Heart left ventricle (tissue), 16 donors: ENCODE data around the gene RALGPS1. TPM values are rescaled to one million over a fixed set of nuclear protein-coding genes. Genes with fewer than 3 reads are reported as not detected.

Source experiments
- ATAC-seq, 4 donors: fragments of 200-7000 bp; cut with Tn5 transposase; one replicate each; pipeline ENCODE4 v1.9.1; 2020 to 2022; ENCODE audit warnings: moderate library complexity in 4 of 4, mild to moderate bottlenecking in 3 of 4, moderate number of reproducible peaks in 1 of 4
- DNase-seq, 5 donors: peaks; one replicate each; pipeline ENCODE4 v3.0.0-alpha.2; 2020
- H3K27ac ChIP-seq, 12 donors: fragments of 200-600 bp; sonication (generic) in 4 of 12; one replicate each; pipeline versions ENCODE4 v1.5.0 to v1.8.0; 2016 to 2022; ENCODE audit warnings: mild to moderate bottlenecking in 2 of 12
- H3K27me3 ChIP-seq, 9 donors: fragments of 200-600 bp; sonication (generic) in 2 of 9; one replicate each; pipeline versions ENCODE4 v1.5.1 to v1.8.0; 2016 to 2022; ENCODE audit warnings: mild to moderate bottlenecking in 3 of 9
- H3K36me3 ChIP-seq, 9 donors: fragments of 200-600 bp; sonication (generic) in 2 of 9; one replicate each; pipeline versions ENCODE4 v1.5.0 to v1.8.0; 2018 to 2022; ENCODE audit warnings: mild to moderate bottlenecking in 2 of 9
- H3K4me1 ChIP-seq, 12 donors: fragments of 200-600 bp; sonication (generic) in 4 of 12; one replicate each; pipeline versions ENCODE4 v1.5.0 to v1.8.0; 2016 to 2022; ENCODE audit warnings: mild to moderate bottlenecking in 3 of 12
- H3K4me3 ChIP-seq, 12 donors: fragments of 200-600 bp; sonication (generic) in 4 of 12; one replicate each; pipeline versions ENCODE4 v1.5.0 to v1.8.0; 2017 to 2022; ENCODE audit warnings: mild to moderate bottlenecking in 9 of 12, moderate library complexity in 4 of 12
- H3K9me3 ChIP-seq, 12 donors: fragments of 200-600 bp; sonication (generic) in 4 of 12; one replicate each; pipeline versions ENCODE4 v1.5.0 to v1.8.0; 2016 to 2022; ENCODE audit warnings: mild to moderate bottlenecking in 1 of 12
- POLR2A ChIP-seq, 2 donors: fragments of 450-650 bp; IDR thresholded peaks; one replicate each; pipeline ENCODE4 v1.6.1; 2017; ENCODE audit warnings: antibody characterized with exemption in 2 of 2, mild to moderate bottlenecking in 2 of 2, moderate library complexity in 2 of 2
- WGBS, 4 donors: extraction: QIAGEN DNeasy Blood & Tissue Kit in 2 of 4; methylation state at CpG; one replicate each; pipeline versions ENCODE4 v1.1.5 to v1.1.7; 2013 to 2018; 5-methylcytosine and 5-hydroxymethylcytosine counted together
- intact Hi-C, 10 donors: fragments of 100-400 bp; cut with DNase I; formaldehyde crosslinking; loops; one replicate each; pipeline versions ENCODE4 v1.11.1 to v1.14.2; 2022
- polyA plus RNA-seq, 2 donors: library from polyadenylated mRNA; stranded (reverse); fragments of 200-250 nt; gene quantifications; one replicate each; pipeline ENCODE4 v1.2.3, GENCODE V29; 2013
- total RNA-seq, 9 donors: library from RNA; depleted of rRNA in 2 of 9; stranded (reverse); fragments of >200 nt in 2 of 9; fragmentation: NEBNext Ultra II Directional in 3 of 9; extraction: Animal tissue kit (Norgen Biotek cat#: 25700) in 3 of 9; gene quantifications; one replicate each; pipeline versions ENCODE4 v1.1.0 to v1.2.4, GENCODE V29; 2016 to 2023
- TF ChIP-seq, protein P1 (sequence below), 12 donors: fragments of 200-600 bp; sonication (generic) in 4 of 12; IDR thresholded peaks; one replicate each; pipeline versions ENCODE4 v1.5.0 to v1.8.0; 2018 to 2022; ENCODE audit warnings: antibody characterized with exemption in 12 of 12, mild to moderate bottlenecking in 5 of 12
- donor health status: ischemic (EF 13 %, LVEDD 7.1; RV severe dilation, severe dysfunction).
- donor health status: healthy with polysubstance abuse.
- donor health status: DM: no; HTN: yes; CAD: no.
- donor health status: DM: no; HTN: no; CAD: no.
- donor health status: ischemic (EF 25% LVEDD 6.9; RV normal size, moderate dysfunction).
- donor health status: ischemic (EF 25% LVEDD 5.7; RV mildly dilated, moderate dysfunction).
- donor health status: healthy.
- donor health status: DM: yes; HTN: yes; CAD: no.
- donor health status: ischemic (EF 35%, LVEDD 5.7; RV mildly dilated, moderate dysfunction).
- donor health status: nonischemic (EF 11% LVEDD 7.7; RV severe dilation, severe dysfunction).
- donor health status: DM: yes; HTN: yes; CAD: no.
- donor health status: PGD.
- donor health status: ischemic (EF 29% LVEDD 5.4; RV normal size, mild dysfunction).
- donor health status: nonischemic (EF 23%, LVEDD 6.1; RV moderate dilation, normal function).

The RALGPS1 gene
- total and polyA plus RNA-seq, 11 donors: 8.0 to 21.8 (median 14.4) TPM

DNA sequence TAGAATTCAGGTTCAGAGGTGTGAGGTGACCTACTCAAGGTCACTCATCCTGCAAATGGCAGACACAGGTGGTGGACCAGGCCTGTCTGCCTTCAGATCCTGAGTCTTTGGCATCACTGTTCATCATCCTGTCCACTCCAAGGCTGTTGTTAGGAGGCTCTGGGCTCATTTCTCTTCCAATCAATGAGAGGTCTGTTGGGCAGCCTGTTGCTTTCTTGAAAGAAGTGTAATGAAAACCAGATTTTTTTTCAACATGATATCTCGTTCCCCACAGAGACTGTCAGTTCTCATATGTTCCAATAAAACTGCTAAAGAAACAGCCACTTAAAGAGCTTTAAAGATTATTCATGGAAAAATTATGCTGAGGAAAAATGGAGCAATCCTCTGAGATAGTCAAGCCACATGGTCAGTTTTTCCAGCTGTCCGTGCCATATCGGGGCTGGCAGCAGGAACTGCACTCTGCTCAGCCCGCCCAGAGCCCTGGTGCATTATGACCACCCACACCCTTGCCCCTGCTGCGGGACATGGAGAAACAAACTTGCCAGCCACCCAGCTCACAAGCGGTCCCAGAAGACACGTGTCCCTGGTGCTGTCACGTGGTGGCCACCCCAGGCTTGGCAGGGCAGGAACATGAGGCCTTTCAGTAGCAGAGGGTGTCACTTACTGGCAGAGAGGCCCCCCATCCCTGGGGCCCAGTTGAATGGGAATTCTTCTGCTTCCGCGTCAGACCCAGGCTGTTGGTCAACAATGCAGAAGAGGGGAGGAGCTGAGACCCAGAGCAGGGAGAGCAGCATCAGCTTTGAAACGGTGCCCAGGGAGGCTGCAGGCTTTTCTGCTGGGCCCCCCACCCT, 271.6 kb downstream of the RALGPS1 start:
- Histone ChIP-seq H3K4me3 (no peak overlapping the region), H3K9me3 (no peaks in the 10 kb centered on the region), H3K4me1 (peaks cover 2 to 67% (median 46%) of the 10 kb centered on the region in 12 donors), H3K27ac (peak overlapping the region; percentile 57 to 96 (median 88)), H3K27me3 (no peaks in the 10 kb centered on the region), H3K36me3 (no peaks in the 10 kb centered on the region)
- intact Hi-C loops: loop anchor here in 4 of 10 donors (2.0 to 5.0 kb wide), 3 partner anchors 63 to 229 kb away; partner anchors contain the start of gene ANGPTL2 (in 4 of the 4)
- TF ChIP-seq POLR2A (IDR thresholded peaks at IDR 0.05): no peak
- TF ChIP-seq, protein P1, sequence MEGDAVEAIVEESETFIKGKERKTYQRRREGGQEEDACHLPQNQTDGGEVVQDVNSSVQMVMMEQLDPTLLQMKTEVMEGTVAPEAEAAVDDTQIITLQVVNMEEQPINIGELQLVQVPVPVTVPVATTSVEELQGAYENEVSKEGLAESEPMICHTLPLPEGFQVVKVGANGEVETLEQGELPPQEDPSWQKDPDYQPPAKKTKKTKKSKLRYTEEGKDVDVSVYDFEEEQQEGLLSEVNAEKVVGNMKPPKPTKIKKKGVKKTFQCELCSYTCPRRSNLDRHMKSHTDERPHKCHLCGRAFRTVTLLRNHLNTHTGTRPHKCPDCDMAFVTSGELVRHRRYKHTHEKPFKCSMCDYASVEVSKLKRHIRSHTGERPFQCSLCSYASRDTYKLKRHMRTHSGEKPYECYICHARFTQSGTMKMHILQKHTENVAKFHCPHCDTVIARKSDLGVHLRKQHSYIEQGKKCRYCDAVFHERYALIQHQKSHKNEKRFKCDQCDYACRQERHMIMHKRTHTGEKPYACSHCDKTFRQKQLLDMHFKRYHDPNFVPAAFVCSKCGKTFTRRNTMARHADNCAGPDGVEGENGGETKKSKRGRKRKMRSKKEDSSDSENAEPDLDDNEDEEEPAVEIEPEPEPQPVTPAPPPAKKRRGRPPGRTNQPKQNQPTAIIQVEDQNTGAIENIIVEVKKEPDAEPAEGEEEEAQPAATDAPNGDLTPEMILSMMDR (IDR thresholded peaks at IDR 0.05): no peak
- 9 to 16% (median 11%) methylated on average over 10 to 11 of the region's 11 CpGs for WGBS, 4 donors
- peak; percentile 87 to 92 (median 88) for ATAC-seq
- DNase-seq: peak; percentile 86 to 96 (median 90)

DNA sequence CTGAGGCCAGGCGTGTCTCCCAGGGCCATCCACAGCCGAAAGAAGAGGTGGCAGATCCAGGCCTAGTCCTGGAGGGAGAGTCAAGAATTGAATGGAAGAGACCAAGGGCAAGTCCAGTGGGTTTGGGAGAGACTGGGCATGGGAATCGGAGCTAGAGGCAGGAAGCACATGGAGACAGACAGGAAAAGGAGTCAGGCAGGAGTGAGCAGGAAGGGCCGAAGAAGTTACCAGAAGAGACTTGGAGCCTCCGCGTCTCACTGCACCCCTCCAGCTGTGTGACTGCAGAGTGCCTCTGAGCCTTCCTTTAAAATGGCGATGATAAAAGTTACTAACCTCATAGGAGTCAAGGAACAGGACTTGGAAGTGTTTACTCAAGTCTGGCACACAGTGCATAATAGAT, 272.2 kb downstream of the RALGPS1 start:
- DNase-seq: no peak
- 24 to 48% (median 34%) methylated on average over 7 of the region's 7 CpGs for WGBS, 4 donors
- intact Hi-C loops: loop anchor here in 4 of 10 donors (2.0 to 5.0 kb wide), 3 partner anchors 64 to 230 kb away; partner anchors contain the start of gene ANGPTL2 (in 4 of the 4)
- TF ChIP-seq, protein P1 (IDR thresholded peaks at IDR 0.05): no peak
- no peak for TF ChIP-seq POLR2A (IDR thresholded peaks at IDR 0.05)
- Histone ChIP-seq H3K4me1 (peaks cover 2 to 61% (median 46%) of the 10 kb centered on the region in 12 donors), H3K9me3 (no peaks in the 10 kb centered on the region), H3K27me3 (no peaks in the 10 kb centered on the region), H3K36me3 (no peaks in the 10 kb centered on the region), H3K4me3 (no peak overlapping the region), H3K27ac (peak overlapping the region; percentile 57 to 96 (median 88))
- ATAC-seq: peak in 2 of 4 donors; percentile 0 to 1

DNA sequence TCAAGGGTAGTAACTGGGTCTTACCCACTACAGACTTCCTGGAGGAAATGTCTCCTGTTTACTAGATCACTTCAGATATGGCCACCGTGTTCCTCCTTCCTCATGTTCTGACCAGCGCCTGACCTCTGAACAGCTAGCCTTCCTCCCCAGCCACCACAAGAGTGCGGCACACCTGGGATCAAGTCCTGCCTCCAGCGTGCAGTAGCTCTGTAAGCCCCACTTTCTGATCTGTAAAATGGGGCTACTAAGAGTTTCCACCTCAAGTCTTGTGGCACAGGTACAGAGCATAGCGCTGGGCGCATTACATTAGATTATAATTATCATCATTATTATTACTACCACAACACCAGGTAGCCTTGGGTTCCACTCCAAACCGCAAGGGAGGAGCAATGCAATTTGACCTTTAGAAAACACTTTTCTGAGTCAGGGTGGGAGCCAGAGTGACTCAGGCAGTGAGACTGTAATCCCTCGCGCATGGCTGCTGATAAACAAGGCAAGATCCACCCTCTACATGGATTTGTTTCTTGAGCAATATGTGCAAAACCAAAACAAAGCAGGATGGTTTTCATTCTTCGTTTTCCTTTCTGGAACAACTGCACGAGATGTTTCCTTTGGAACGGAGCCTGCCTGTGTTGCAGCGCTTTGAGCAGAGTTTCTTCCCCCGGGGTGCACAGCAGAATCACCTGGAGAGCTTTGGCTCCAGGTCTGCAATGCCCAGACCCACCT, 272.8 kb downstream of the RALGPS1 start:
- DNase-seq (peak in 3 of 5 donors; percentile 62 to 83 (median 78)), ATAC-seq (peak in 3 of 4 donors; percentile 42 to 63 (median 59))
- H3K4me1 ChIP-seq: peaks cover 2 to 61% (median 46%) of the 10 kb centered on the region in 12 donors
- TF ChIP-seq, protein P1 (IDR thresholded peaks at IDR 0.05): no peak
- no peak for TF ChIP-seq POLR2A (IDR thresholded peaks at IDR 0.05)
- no peak overlapping the region for H3K4me3 ChIP-seq
- H3K27me3 ChIP-seq: no peaks in the 10 kb centered on the region
- H3K36me3 ChIP-seq: no peaks in the 10 kb centered on the region
- peak overlapping the region; percentile 57 to 96 (median 88) for H3K27ac ChIP-seq
- 34 to 43% (median 38%) methylated on average over 14 of the region's 14 CpGs for WGBS, 4 donors
- intact Hi-C loops: loop anchor here in 4 of 10 donors (2.0 to 5.0 kb wide), 3 partner anchors 65 to 230 kb away; partner anchors contain the start of gene ANGPTL2 (in 4 of the 4)
- H3K9me3 ChIP-seq: no peaks in the 10 kb centered on the region
